K562 (cell line): ENCODE measurements around the gene VPS4B. TPM values are rescaled to one million over a fixed set of nuclear protein-coding genes. Genes with fewer than 3 reads are reported as not detected.

Source experiments
- ATAC-seq: fragments of 200-7000 bp; cut with Tn5 transposase; 3 replicates; pipeline ENCODE4 v1.9.1; 2020; ENCODE audit warnings: moderate library complexity
- BruUV-seq: library from RNA; stranded (reverse); fragments of 400-500 nt; replicated peaks from 2 replicates; lab custom pipeline; 2021; lab: Mats Ljungman, UMichigan
- CTCF ChIA-PET: fragments of 300-600 bp; formaldehyde crosslinking; extraction: SDS; loops from one replicate; lab custom pipeline; 2021; ENCODE audit warnings: low intra/inter-chr PET ratio; lab: Yijun Ruan, JAX
- POLR2A ChIA-PET: fragments of 300-600, 350-650 bp; sonication (Branson Sonifier 250); formaldehyde crosslinking; extraction: SDS; loops from one replicate; lab custom pipeline; 2021; ENCODE audit warnings: antibody characterized with exemption, inconsistent platforms; lab: Yijun Ruan, JAX
- DNase-seq, 4 experiments: peaks; one replicate each; pipeline versions ENCODE4 v3.0.0 to v3.0.0-alpha.2; 2011 to 2018; ENCODE audit warnings: low spot score in 3 of 4, mixed read lengths in 3 of 4; ENCODE audit errors: extremely low read depth in 1 of 4
- FAIRE-seq: peaks from 2 replicates; lab custom pipeline; 2011; peaks lifted over from hg19 to GRCh38; lab: Jason Lieb, UNC
- H2AFZ ChIP-seq: 2 replicates; pipeline ENCODE4 v1.6.0; 2011; ENCODE audit warnings: low read depth, low read length, control low read depth, inconsistent platforms
- H3K27ac ChIP-seq: fragments of 200-600 bp; 3 replicates; pipeline ENCODE4 v1.8.0; 2011; ENCODE audit warnings: low read depth, mild to moderate bottlenecking, control low read depth, inconsistent platforms, low read length, moderate library complexity, mixed read lengths; ENCODE audit errors: extremely low read depth
- H3K27me3 ChIP-seq, 2 experiments: fragments of 300-600 bp in 1 of 2; 2 replicates in 1 of 2; 3 replicates in 1 of 2; pipeline versions ENCODE4 v1.6.0 to v1.8.0; 2011; ENCODE audit warnings: inconsistent platforms in 2 of 2, low read length in 2 of 2, mild to moderate bottlenecking in 1 of 2, mixed read lengths in 1 of 2, moderate library complexity in 1 of 2; ENCODE audit not compliant: control insufficient read depth in 2 of 2, insufficient read depth in 2 of 2
- H3K36me3 ChIP-seq: fragments of 300-600 bp; 3 replicates; pipeline ENCODE4 v1.8.0; 2011; ENCODE audit warnings: mild to moderate bottlenecking, low read length, inconsistent platforms; ENCODE audit not compliant: control insufficient read depth, insufficient read depth
- H3K4me1 ChIP-seq, 2 experiments: fragments of 200-600 bp in 1 of 2; replicated peaks in 1 of 2; 2 replicates in 1 of 2; 3 replicates in 1 of 2; pipeline versions ENCODE4 v1.5.1 to v1.8.0; 2011; ENCODE audit warnings: inconsistent platforms in 2 of 2, low read length in 2 of 2, mild to moderate bottlenecking in 1 of 2, mixed read lengths in 1 of 2, moderate library complexity in 1 of 2; ENCODE audit not compliant: control insufficient read depth in 2 of 2, insufficient read depth in 2 of 2
- H3K4me2 ChIP-seq: 2 replicates; pipeline ENCODE4 v1.6.1; 2011; ENCODE audit warnings: low read length, control low read depth, inconsistent platforms, mixed read lengths; ENCODE audit not compliant: insufficient read depth
- H3K4me3 ChIP-seq: fragments of 200-600 bp; sonication (generic), shearing (Covaris generic); 2 replicates; pipeline ENCODE4 v1.5.1; 2016; ENCODE audit warnings: control low read depth, inconsistent platforms
- H3K79me2 ChIP-seq: fragments of 200-600 bp; 3 replicates; pipeline ENCODE4 v1.8.0; 2011; ENCODE audit warnings: low read length, inconsistent platforms; ENCODE audit not compliant: control insufficient read depth, insufficient read depth
- H3K9ac ChIP-seq, 2 experiments: 2 replicates each; pipeline versions ENCODE4 v1.6.0 to v1.6.1; 2011; ENCODE audit warnings: low read depth in 2 of 2, low read length in 2 of 2, control low read depth in 1 of 2, inconsistent platforms in 1 of 2, mild to moderate bottlenecking in 1 of 2, mixed read lengths in 1 of 2; ENCODE audit not compliant: insufficient read depth in 1 of 2
- H3K9me1 ChIP-seq: one replicate; pipeline ENCODE4 v1.6.0; 2011; ENCODE audit warnings: inconsistent platforms, mild to moderate bottlenecking, low read length, moderate library complexity; ENCODE audit not compliant: control insufficient read depth, insufficient read depth
- H3K9me3 ChIP-seq: replicated peaks from 2 replicates; pipeline ENCODE4 v1.5.1; 2011; ENCODE audit warnings: low read depth, low read length, inconsistent platforms; ENCODE audit not compliant: control insufficient read depth, insufficient read depth
- H4K20me1 ChIP-seq: replicated peaks from 2 replicates; pipeline ENCODE4 v1.6.1; 2011; ENCODE audit warnings: low read length, inconsistent platforms, mixed read lengths; ENCODE audit not compliant: control insufficient read depth, insufficient read depth
- ERF ChIP-seq: fragments of 450-650 bp; formaldehyde crosslinking; IDR thresholded peaks from 2 replicates; pipeline ENCODE4 v1.4.0; 2020; ENCODE audit warnings: mild to moderate bottlenecking, mixed read lengths
- FOXM1 ChIP-seq, 2 experiments: fragments of 450-650 bp in 1 of 2; sonication (generic) in 1 of 2; formaldehyde crosslinking in 1 of 2; IDR thresholded peaks; 2 replicates each; pipeline versions ENCODE4 v1.6.1 to v1.9.0; 2017 to 2022; ENCODE audit warnings: low read depth in 2 of 2, mild to moderate bottlenecking in 2 of 2, missing genetic modification reagents in 1 of 2, moderate library complexity in 1 of 2
- MAZ ChIP-seq, 2 experiments: fragments of 450-650 bp in 1 of 2; sonication (generic) in 1 of 2; formaldehyde crosslinking; IDR thresholded peaks in 1 of 2; conservative IDR thresholded peaks in 1 of 2; 2 replicates each; pipeline versions ENCODE4 v1.4.0 to v1.5.0; 2020; ENCODE audit warnings: mild to moderate bottlenecking in 1 of 2, missing genetic modification reagents in 1 of 2
- OTX1 ChIP-seq: fragments of 450-650 bp; formaldehyde crosslinking; IDR thresholded peaks from 2 replicates; pipeline ENCODE4 v1.4.0; 2022; ENCODE audit warnings: mild to moderate bottlenecking
- POLR3A ChIP-seq: IDR thresholded peaks from 2 replicates; pipeline ENCODE4 v1.6.1; 2011; ENCODE audit warnings: borderline replicate concordance, mild to moderate bottlenecking, moderate library complexity; ENCODE audit not compliant: insufficient read length, insufficient read depth; ENCODE audit errors: extremely low read depth
- TBP ChIP-seq: optimal IDR thresholded peaks from 2 replicates; pipeline ENCODE3; 2011; ENCODE audit warnings: low read depth, low read length, improper control_type of control experiment
- ZFP1 ChIP-seq: fragments of 450-650 bp; formaldehyde crosslinking; IDR thresholded peaks from 2 replicates; pipeline ENCODE4 v1.4.0; 2020; ENCODE audit warnings: mild to moderate bottlenecking, mixed read lengths
- ZKSCAN1 ChIP-seq: fragments of 150-350 bp; IDR thresholded peaks from 2 replicates; pipeline ENCODE4 v1.6.1; 2016; ENCODE audit warnings: low read depth, low read length
- ZNF395 ChIP-seq: fragments of 200-800 bp; sonication (Bioruptor generic); IDR thresholded peaks from 2 replicates; pipeline ENCODE4 v1.6.1; 2017; ENCODE audit warnings: missing genetic modification characterization, missing compliant biosample characterization
- ZNF592 ChIP-seq: fragments of 450-650 bp; IDR thresholded peaks from 2 replicates; pipeline ENCODE4 v1.6.1; 2017; ENCODE audit warnings: antibody characterized with exemption, mild to moderate bottlenecking
- WGBS: fragments of 100-300 bp; shearing (Covaris generic); methylation state at CpG from one replicate; pipeline ENCODE4 v1.1.6; 2016; ENCODE audit warnings: low coverage, mixed read lengths; ENCODE audit not compliant: insufficient coverage; ENCODE audit errors: missing lambda C conversion rate; 5-methylcytosine and 5-hydroxymethylcytosine counted together
- in situ Hi-C: fragments of 300-500 bp; cut with MboI; formaldehyde crosslinking; loops from 4 replicates; pipeline ENCODE4 v1.15.0; 2018; ENCODE audit warnings: inconsistent platforms, mixed read lengths
- intact Hi-C: fragments of 100-400 bp; cut with micrococcal nuclease; formaldehyde crosslinking; loops from 2 replicates; pipeline ENCODE4 v1.14.2; 2022
- polyA plus RNA-seq, 8 experiments: library from polyadenylated mRNA; depleted of rRNA in 4 of 8; stranded (reverse) in 5 of 8; unstranded in 3 of 8; fragments of >200 nt; fragmentation: Nextera tagmentation in 2 of 8; fragmentation: Illumina TruSeq in 1 of 8; extraction: Ambion mirVana in 2 of 8; extraction: Trizol in 1 of 8; gene quantifications; 2 replicates each; pipeline versions ENCODE4 v1.2.1 to v1.2.3, GENCODE V29; 2011 to 2014; ENCODE audit warnings: inconsistent platforms in 1 of 8, missing spikeins in 1 of 8
- total RNA-seq, 7 experiments: library from RNA; depleted of rRNA in 6 of 7; stranded (reverse); fragments of >200 nt in 6 of 7; fragmentation: Illumina TruSeq in 2 of 7; extraction: Trizol in 2 of 7; gene quantifications; 2 replicates each; pipeline versions ENCODE4 v1.2.1 to v1.2.3, GENCODE V29; 2011 to 2021; ENCODE audit warnings: low replicate concordance in 1 of 7
- TF ChIP-seq, protein P1 (sequence below): sonication (generic); formaldehyde crosslinking; IDR thresholded peaks from 2 replicates; pipeline ENCODE4 v1.8.1; 2023; ENCODE audit warnings: mild to moderate bottlenecking, missing genetic modification reagents
- TF ChIP-seq, protein P2 (sequence below): sonication (generic); formaldehyde crosslinking; IDR thresholded peaks from 2 replicates; pipeline ENCODE4 v1.8.0; 2022; ENCODE audit warnings: mild to moderate bottlenecking, missing genetic modification reagents

Gene VPS4B
- total and polyA plus RNA-seq, 9 of the 15 experiments (the other 6 are each of a cell fraction or from before 2014, with no cell fraction given), result 7.3 to 16.4 (median 10.4) TPM

DNA sequence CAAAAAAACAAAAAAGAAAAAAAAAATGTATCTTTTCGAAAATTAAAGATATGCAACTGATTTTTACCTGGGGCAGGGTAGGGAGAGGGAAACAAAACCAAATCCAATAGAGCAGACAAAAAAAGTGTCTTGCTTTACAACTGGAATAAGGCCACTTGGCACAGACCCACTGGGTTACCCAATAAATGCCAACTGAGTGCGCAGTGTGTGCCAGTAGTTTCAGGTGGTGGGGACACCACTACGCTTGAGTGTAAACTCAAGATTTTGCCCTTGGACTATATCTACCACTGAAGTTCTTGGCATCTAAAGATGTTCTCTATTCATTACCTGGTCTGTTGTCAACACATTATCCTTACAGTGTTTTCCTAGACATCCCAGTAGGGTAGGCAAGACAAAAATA lies 16.3 kb downstream of the VPS4B start:
- POLR2A ChIA-PET, result no interaction called here
- TF ChIP-seq ZNF592, result no peak
- TF ChIP-seq POLR3A, result no peak
- TF ChIP-seq FOXM1 (IDR thresholded peaks at IDR 0.05; ENCODE audit: low read depth), result no peak
- no peak for TF ChIP-seq FOXM1 (CRISPR knock-in tag; IDR thresholded peaks at IDR 0.05; ENCODE audit: low read depth)
- TF ChIP-seq ZKSCAN1, result no peak
- TF ChIP-seq MAZ (CRISPR knock-in tag; conservative IDR thresholded peaks at IDR 0.05 in 1 of 2, IDR thresholded peaks at IDR 0.05 in 1 of 2), result no peak
- TF ChIP-seq ERF (CRISPR knock-in tag), result no peak
- no peak for TF ChIP-seq ZFP1
- TF ChIP-seq OTX1, result no peak
- no peak for TF ChIP-seq ZNF395 (CRISPR knock-in tag)
- no peak for TF ChIP-seq TBP
- TF ChIP-seq, protein P1, sequence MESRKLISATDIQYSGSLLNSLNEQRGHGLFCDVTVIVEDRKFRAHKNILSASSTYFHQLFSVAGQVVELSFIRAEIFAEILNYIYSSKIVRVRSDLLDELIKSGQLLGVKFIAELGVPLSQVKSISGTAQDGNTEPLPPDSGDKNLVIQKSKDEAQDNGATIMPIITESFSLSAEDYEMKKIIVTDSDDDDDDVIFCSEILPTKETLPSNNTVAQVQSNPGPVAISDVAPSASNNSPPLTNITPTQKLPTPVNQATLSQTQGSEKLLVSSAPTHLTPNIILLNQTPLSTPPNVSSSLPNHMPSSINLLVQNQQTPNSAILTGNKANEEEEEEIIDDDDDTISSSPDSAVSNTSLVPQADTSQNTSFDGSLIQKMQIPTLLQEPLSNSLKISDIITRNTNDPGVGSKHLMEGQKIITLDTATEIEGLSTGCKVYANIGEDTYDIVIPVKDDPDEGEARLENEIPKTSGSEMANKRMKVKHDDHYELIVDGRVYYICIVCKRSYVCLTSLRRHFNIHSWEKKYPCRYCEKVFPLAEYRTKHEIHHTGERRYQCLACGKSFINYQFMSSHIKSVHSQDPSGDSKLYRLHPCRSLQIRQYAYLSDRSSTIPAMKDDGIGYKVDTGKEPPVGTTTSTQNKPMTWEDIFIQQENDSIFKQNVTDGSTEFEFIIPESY (CRISPR knock-in tag), result no peak
- TF ChIP-seq, protein P2, sequence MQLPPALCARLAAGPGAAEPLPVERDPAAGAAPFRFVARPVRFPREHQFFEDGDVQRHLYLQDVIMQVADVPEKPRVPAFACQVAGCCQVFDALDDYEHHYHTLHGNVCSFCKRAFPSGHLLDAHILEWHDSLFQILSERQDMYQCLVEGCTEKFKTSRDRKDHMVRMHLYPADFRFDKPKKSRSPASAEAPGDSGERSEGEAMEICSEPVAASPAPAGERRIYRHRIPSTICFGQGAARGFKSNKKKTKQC (CRISPR knock-in tag), result no peak

More for the DNA sequence above, 16.3 kb downstream of the VPS4B start:
- Histone ChIP-seq H3K9me1 (no peaks in the 10 kb centered on the region), H3K4me3 (no peak overlapping the region), H3K27me3 (no peaks in the 10 kb centered on the region), H3K4me2 (no peak overlapping the region), H3K9ac (no peak overlapping the region), H3K27ac (no peak overlapping the region), H3K79me2 (no peaks in the 10 kb centered on the region), H3K4me1 (no peaks in the 10 kb centered on the region), H3K9me3 (no peaks in the 10 kb centered on the region), H2AFZ (no peak overlapping the region), H3K36me3 (peaks cover 54% of the 10 kb centered on the region; the same call in 2 of the 3 replicates), H4K20me1 (no peaks in the 10 kb centered on the region; the same call in 1 of the 2 replicates)
- ATAC-seq, result no peak
- no peak for FAIRE-seq
- CTCF ChIA-PET, result no interaction called here
- DNase-seq, result no peak
- intact Hi-C loops (no loop called here), in situ Hi-C loops (no loop called here)
- BruUV-seq, result no TSS peak
- 100% methylated on average over 3 of the region's 3 CpGs for WGBS
